ENCODE measurements around the gene TMEM187.

Gene TMEM187

GRCh38 chrX:153970357-153971123, 2.0 kb upstream of the TMEM187 start:
- peak overlapping the region; percentile 73 for H3K4me3 ChIP-seq (replicated peaks; ENCODE audit: low read depth, low read length)
- no peak for DNase-seq (ENCODE audit: extremely low read depth, low read depth)
- no peak for TF ChIP-seq CTCF (IDR thresholded peaks at IDR 0.05; ENCODE audit: low read depth, low read length, missing control alignments)

- H3K4me3 ChIP-seq (replicated peaks; ENCODE audit: low read depth, low read length): peak overlapping the region; percentile 73
- no peak for TF ChIP-seq CTCF (IDR thresholded peaks at IDR 0.05; ENCODE audit: low read depth, low read length, missing control alignments)
- no peak for DNase-seq (ENCODE audit: extremely low read depth, low read depth)
Observed at GRCh38 chrX:153971124-153971449, 1.5 kb upstream of the TMEM187 start.

DNA sequence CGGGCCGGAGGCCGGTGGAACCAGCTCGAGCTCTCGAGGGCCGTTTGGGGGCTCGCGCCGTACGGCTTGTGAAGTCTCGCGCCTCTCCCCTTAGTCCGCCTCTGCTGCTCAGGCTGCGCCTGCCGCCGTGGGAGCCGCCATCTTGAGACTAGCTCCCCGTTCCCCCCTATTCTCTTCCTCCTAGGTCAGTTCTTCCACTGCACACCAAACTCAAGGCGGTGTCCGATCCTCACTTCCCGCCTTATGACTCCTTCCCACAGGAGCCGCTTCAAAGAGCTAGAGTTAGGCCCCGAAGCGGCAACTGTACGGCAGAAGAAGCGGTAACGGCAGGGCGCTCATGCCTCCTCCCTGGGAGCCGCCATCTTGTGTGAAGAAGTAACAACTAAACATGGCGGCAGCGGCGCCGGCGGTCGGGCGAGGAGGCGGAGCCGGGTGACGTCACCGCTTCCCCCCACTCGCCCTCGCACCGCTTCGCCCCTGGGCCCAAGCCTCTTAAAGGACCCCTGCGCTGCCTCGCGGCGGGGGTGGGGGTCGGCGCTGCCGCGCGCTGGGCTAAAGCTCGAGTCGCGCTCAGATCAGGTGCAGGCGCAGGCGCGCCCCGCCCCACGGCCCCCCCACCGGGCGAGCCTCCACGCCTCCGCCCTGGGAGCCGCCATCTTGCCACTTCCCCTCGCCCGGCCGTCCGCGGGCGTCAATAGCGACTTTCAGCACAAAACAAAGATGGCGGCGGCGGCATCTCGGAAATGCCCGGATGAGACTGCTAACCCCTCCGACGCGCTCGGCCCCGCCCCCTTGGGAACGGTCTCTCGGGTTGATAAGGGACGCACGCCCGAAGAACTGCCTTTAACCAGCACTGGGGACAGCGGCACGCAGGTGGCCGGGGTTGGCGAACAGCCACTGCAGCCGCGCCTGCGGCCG, 845 bp upstream of the TMEM187 start, which contains the start of gene HCFC1:
HCFC1 (minus strand) TSS at position 369 of the 918 bp plus-strand sequence. CDS start 978 bp downstream, outside the sequence.
- no peak for TF ChIP-seq CTCF (IDR thresholded peaks at IDR 0.05; ENCODE audit: low read depth, low read length, missing control alignments)
- DNase-seq (ENCODE audit: extremely low read depth, low read depth): peak; percentile 51
- peak within 1 kb of the TSS; percentile 73 for H3K4me3 ChIP-seq (replicated peaks; ENCODE audit: low read depth, low read length)

GRCh38 chrX:153973127-153974002, 811 bp downstream of the TMEM187 start:
- TF ChIP-seq CTCF (IDR thresholded peaks at IDR 0.05; ENCODE audit: low read depth, low read length, missing control alignments): no peak
- no peak for DNase-seq (ENCODE audit: extremely low read depth, low read depth)
- H3K4me3 ChIP-seq (replicated peaks; ENCODE audit: low read depth, low read length): peak overlapping the region; percentile 51

GRCh38 chrX:153974003-153974725, 1.6 kb downstream of the TMEM187 start:
- peak overlapping the region; percentile 51; the same call in 1 of the 2 replicates for H3K4me3 ChIP-seq (replicated peaks; ENCODE audit: low read depth, low read length)
- no peak for TF ChIP-seq CTCF (IDR thresholded peaks at IDR 0.05; ENCODE audit: low read depth, low read length, missing control alignments)
- no peak for DNase-seq (ENCODE audit: extremely low read depth, low read depth)

Data from HFF-Myc (cell line).